SH-SY5Y (cell line): ENCODE results near the gene MAML1.

Experiments
- GATA2 ChIP-seq: IDR thresholded peaks from 2 replicates; pipeline ENCODE4 v1.6.1; 2011; ENCODE audit warnings: mild to moderate bottlenecking, low read depth, low read length
- GATA3 ChIP-seq: IDR thresholded peaks from 2 replicates; pipeline ENCODE4 v1.6.1; 2011; ENCODE audit warnings: low read depth, mild to moderate bottlenecking, low read length, moderate library complexity

DNA sequence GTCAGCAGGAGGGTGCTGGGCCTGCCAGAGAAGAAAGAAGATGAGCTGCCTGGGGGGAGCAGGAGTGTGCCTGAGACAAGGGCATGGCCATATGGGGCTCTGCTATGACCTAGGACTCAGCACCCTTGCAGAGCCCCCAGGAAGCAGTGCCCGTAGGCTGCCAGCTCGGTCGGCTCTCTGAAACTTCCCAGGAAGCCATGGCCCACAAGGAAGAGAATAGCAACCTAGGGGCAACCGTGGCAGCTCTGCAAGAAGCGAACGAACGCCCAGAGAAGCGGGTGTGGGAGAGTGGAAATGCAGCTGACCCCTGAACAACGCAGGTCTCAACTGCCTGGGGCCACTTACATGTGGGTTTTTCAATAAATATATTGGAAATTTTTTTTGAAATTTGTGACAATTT is 50.5 kb downstream of the MAML1 start:
- no peak for TF ChIP-seq GATA2
- TF ChIP-seq GATA3 = no peak
